Neuronal stem cell (in vitro differentiated cells): ENCODE data around the gene C11orf97.
A peak's percentile ranks its signal among the peaks of the same experiment; 100 is the strongest.
"Not testable (repeated sequence)": the region's sequence is repeated elsewhere in the genome, so short reads cannot be mapped to it uniquely, and the experiment has no call there.

Experiments
- DNase-seq: peaks from one replicate; pipeline ENCODE4 v3.0.0-alpha.2; 2013; ENCODE audit warnings: low spot score
- H2AFZ ChIP-seq: one replicate; pipeline ENCODE4 v1.6.1; 2013; ENCODE audit warnings: mild to moderate bottlenecking, low read length, inconsistent platforms
- H2AK5ac ChIP-seq: 2 replicates; pipeline ENCODE4 v1.6.1; 2013; ENCODE audit warnings: low read depth, mild to moderate bottlenecking, inconsistent platforms, low read length, moderate library complexity, mixed read lengths
- H2BK120ac ChIP-seq: 2 replicates; pipeline ENCODE4 v1.6.1; 2013; ENCODE audit warnings: low read depth, mild to moderate bottlenecking, inconsistent platforms, low read length, moderate library complexity, mixed read lengths
- H2BK12ac ChIP-seq: one replicate; pipeline ENCODE4 v1.6.1; 2013; ENCODE audit warnings: low read length, inconsistent platforms
- H2BK15ac ChIP-seq: 2 replicates; pipeline ENCODE4 v1.6.1; 2013; ENCODE audit warnings: mild to moderate bottlenecking, low read length, inconsistent platforms, mixed read lengths
- H2BK5ac ChIP-seq: one replicate; pipeline ENCODE4 v1.6.1; 2013; ENCODE audit warnings: inconsistent platforms, mild to moderate bottlenecking, low read length, moderate library complexity
- H3K14ac ChIP-seq: one replicate; pipeline ENCODE4 v1.6.1; 2013; ENCODE audit warnings: low read length, inconsistent platforms
- H3K18ac ChIP-seq: 2 replicates; pipeline ENCODE4 v1.6.1; 2013; ENCODE audit warnings: low read length, inconsistent platforms
- H3K23ac ChIP-seq: 2 replicates; pipeline ENCODE4 v1.6.1; 2013; ENCODE audit warnings: low read depth, mild to moderate bottlenecking, mixed read lengths, low read length, inconsistent platforms; ENCODE audit not compliant: poor library complexity
- H3K27ac ChIP-seq: replicated peaks from 3 replicates; pipeline ENCODE4 v1.5.1; 2013; ENCODE audit warnings: low read length, inconsistent platforms
- H3K27me3 ChIP-seq, 3 experiments: 2 replicates each; pipeline ENCODE4 v1.6.1; 2013; ENCODE audit warnings: low read length in 3 of 3, mild to moderate bottlenecking in 2 of 3, inconsistent platforms in 1 of 3, low read depth in 1 of 3, mixed read lengths in 1 of 3, moderate library complexity in 1 of 3; ENCODE audit not compliant: control insufficient read depth in 3 of 3, insufficient read depth in 3 of 3
- H3K36me3 ChIP-seq, 2 donors: replicated peaks in 1 of 2; 2 replicates each; pipeline ENCODE4 v1.6.1; 2013; ENCODE audit warnings: low read length in 2 of 2; ENCODE audit not compliant: control insufficient read depth in 2 of 2, insufficient read depth in 2 of 2
- H3K4ac ChIP-seq: 2 replicates; pipeline ENCODE4 v1.6.1; 2013; ENCODE audit warnings: inconsistent platforms, mild to moderate bottlenecking, low read length, moderate library complexity
- H3K4me1 ChIP-seq, 2 donors: 1 replicate in 1 of 2; 2 replicates in 1 of 2; pipeline ENCODE4 v1.6.1; 2013; ENCODE audit warnings: low read length in 2 of 2, low read depth in 1 of 2; ENCODE audit not compliant: control insufficient read depth in 2 of 2, insufficient read depth in 1 of 2
- H3K4me2 ChIP-seq: one replicate; pipeline ENCODE4 v1.6.1; 2013; ENCODE audit warnings: mild to moderate bottlenecking, low read length, inconsistent platforms; ENCODE audit not compliant: insufficient read depth, poor library complexity, severe bottlenecking
- H3K4me3 ChIP-seq, 2 donors: 2 replicates each; pipeline ENCODE4 v1.5.1; 2013; ENCODE audit warnings: low read length in 2 of 2, mild to moderate bottlenecking in 2 of 2, inconsistent platforms in 1 of 2, moderate library complexity in 1 of 2
- H3K79me1 ChIP-seq: one replicate; pipeline ENCODE4 v1.6.1; 2013; ENCODE audit warnings: low read depth, mild to moderate bottlenecking, inconsistent platforms, low read length, moderate library complexity
- H3K9ac ChIP-seq: one replicate; pipeline ENCODE4 v1.6.1; 2013; ENCODE audit warnings: mild to moderate bottlenecking, low read depth, low read length, inconsistent platforms; ENCODE audit not compliant: poor library complexity
- H3K9me3 ChIP-seq, 2 donors: replicated peaks in 1 of 2; 2 replicates each; pipeline versions ENCODE3 to v1.6.1; 2013; ENCODE audit warnings: low read length in 2 of 2, mild to moderate bottlenecking in 2 of 2, inconsistent platforms in 1 of 2, low read depth in 1 of 2, mixed read lengths in 1 of 2, moderate library complexity in 1 of 2; ENCODE audit not compliant: control insufficient read depth in 2 of 2, insufficient read depth in 1 of 2
- H4K8ac ChIP-seq: one replicate; pipeline ENCODE4 v1.6.1; 2013; ENCODE audit warnings: low read depth, mild to moderate bottlenecking, inconsistent platforms, low read length, moderate library complexity
- H4K91ac ChIP-seq: one replicate; pipeline ENCODE4 v1.6.1; 2013; ENCODE audit warnings: low read length, low read depth, mild to moderate bottlenecking, inconsistent platforms; ENCODE audit not compliant: poor library complexity
- WGBS, 2 donors: extraction: QIAGEN DNeasy Blood & Tissue Kit; methylation state at CpG; one replicate each; pipeline ENCODE4 v1.1.7; 2013; ENCODE audit warnings: missing lambda C conversion rate in 2 of 2, mixed read lengths in 1 of 2; ENCODE audit not compliant: insufficient read length in 2 of 2, insufficient replicate concordance in 1 of 2; ENCODE audit errors: extremely low coverage in 2 of 2; 5-methylcytosine and 5-hydroxymethylcytosine counted together

Gene C11orf97

GRCh38 chr11:94567181-94567670 lies 55.0 kb downstream of the C11orf97 start, which contains the start of gene PIWIL4:
Gene PIWIL4 (plus strand): TSS chr11:94567368. CDS start chr11:94567519, 151 bp downstream.
- Histone ChIP-seq H3K14ac (peak within 1 kb of the TSS; percentile 38), H3K4me3 (no peak within 1 kb of the TSS), H3K27me3 (no peaks in the 10 kb centered on the region), H4K91ac (peak within 1 kb of the TSS; percentile 53), H3K27ac (no peak within 1 kb of the TSS), H3K4ac (no peak within 1 kb of the TSS), H3K18ac (peak within 1 kb of the TSS; percentile 83), H4K8ac (no peak within 1 kb of the TSS), H2BK120ac (no peak within 1 kb of the TSS), H2BK12ac (peak within 1 kb of the TSS; percentile 58), H3K4me2 (no peak within 1 kb of the TSS), H3K36me3 (no peaks in the 10 kb centered on the region), H2AK5ac (no peak within 1 kb of the TSS), H3K23ac (peak within 1 kb of the TSS; percentile 65), H3K79me1 (no peaks in the 10 kb centered on the region), H2BK15ac (peak within 1 kb of the TSS; percentile 37), H2BK5ac (no peak within 1 kb of the TSS), H2AFZ (peak within 1 kb of the TSS; percentile 7), H3K9me3 (no peaks in the 10 kb centered on the region), H3K4me1 (peaks cover 0 to 4% of the 10 kb centered on the region in 2 donors), H3K9ac (no peak within 1 kb of the TSS)
- WGBS, 2 donors, result no CpG with 5 or more reads among the region's 25 CpGs
- no peak for DNase-seq

GRCh38 chr11:94568200-94568599 lies 55.9 kb downstream of the C11orf97 start:
- H2AK5ac ChIP-seq, result no peak overlapping the region
- H3K27ac ChIP-seq, result no peak overlapping the region
- peaks cover 0 to under 1% of the 10 kb centered on the region in 2 donors for H3K4me1 ChIP-seq
- H3K14ac ChIP-seq, result no peak overlapping the region
- no peak overlapping the region for H2BK15ac ChIP-seq
- WGBS, 2 donors, result no CpG with 5 or more reads among the region's 5 CpGs
- no peak overlapping the region for H3K23ac ChIP-seq
- no peak overlapping the region for H2BK5ac ChIP-seq
- no peak overlapping the region for H3K4ac ChIP-seq
- H3K9me3 ChIP-seq, result no peaks in the 10 kb centered on the region
- DNase-seq, result no peak
- H3K79me1 ChIP-seq, result no peaks in the 10 kb centered on the region
- no peak overlapping the region for H2BK12ac ChIP-seq
- H3K18ac ChIP-seq, result no peak overlapping the region
- H3K4me3 ChIP-seq, result no peak overlapping the region
- H3K27me3 ChIP-seq, result no peaks in the 10 kb centered on the region
- no peak overlapping the region for H3K9ac ChIP-seq
- no peak overlapping the region for H2BK120ac ChIP-seq
- H4K8ac ChIP-seq, result no peak overlapping the region
- H3K36me3 ChIP-seq, result no peaks in the 10 kb centered on the region
- peak overlapping the region; percentile 7 for H2AFZ ChIP-seq
- H4K91ac ChIP-seq, result no peak overlapping the region
- no peak overlapping the region for H3K4me2 ChIP-seq

GRCh38 chr11:94568717-94569116 lies 56.5 kb downstream of the C11orf97 start:
- Histone ChIP-seq H3K4ac (no peak overlapping the region), H2AFZ (peak overlapping the region; percentile 21), H3K79me1 (no peaks in the 10 kb centered on the region), H3K14ac (no peak overlapping the region), H3K4me3 (no peak overlapping the region), H3K4me2 (no peak overlapping the region), H2BK15ac (no peak overlapping the region), H2AK5ac (no peak overlapping the region), H4K8ac (no peak overlapping the region), H3K9ac (no peak overlapping the region), H2BK5ac (no peak overlapping the region), H3K9me3 (no peaks in the 10 kb centered on the region), H3K27me3 (no peaks in the 10 kb centered on the region), H3K18ac (no peak overlapping the region), H2BK12ac (no peak overlapping the region), H3K36me3 (no peaks in the 10 kb centered on the region), H3K27ac (no peak overlapping the region), H4K91ac (no peak overlapping the region), H3K4me1 (no peaks in the 10 kb centered on the region), H2BK120ac (no peak overlapping the region), H3K23ac (no peak overlapping the region)
- no CpG with 5 or more reads among the region's 4 CpGs for WGBS, 2 donors
- no peak for DNase-seq

GRCh38 chr11:94572975-94573374 lies 60.7 kb downstream of the C11orf97 start:
- not testable (repeated sequence) for H3K4ac ChIP-seq, H3K9ac ChIP-seq, H2BK120ac ChIP-seq, H3K36me3 ChIP-seq, H3K4me1 ChIP-seq, H2BK5ac ChIP-seq, H2BK15ac ChIP-seq, H3K79me1 ChIP-seq, H2AK5ac ChIP-seq, H4K91ac ChIP-seq, H2AFZ ChIP-seq, H4K8ac ChIP-seq, H3K23ac ChIP-seq, H2BK12ac ChIP-seq, H3K9me3 ChIP-seq, DNase-seq, H3K27me3 ChIP-seq, H3K4me3 ChIP-seq, H3K4me2 ChIP-seq, H3K14ac ChIP-seq, H3K18ac ChIP-seq, H3K27ac ChIP-seq
- no CpG with 5 or more reads among the region's 2 CpGs for WGBS, 2 donors
